Mammary epithelial cell (primary cell): Measurements from ENCODE around the gene RLN2.

Source experiments
- EZH2 ChIP-seq: IDR thresholded peaks from 2 replicates; pipeline ENCODE4 v1.6.1; 2012; ENCODE audit warnings: low read length, inconsistent platforms, borderline replicate concordance
- TF ChIP-seq, protein P1 (sequence below), 2 donors: IDR thresholded peaks in 1 of 2; conservative IDR thresholded peaks in 1 of 2; 2 replicates each; pipeline ENCODE4 v1.5.1; 2011 to 2012; ENCODE audit warnings: inconsistent platforms in 2 of 2, low read length in 2 of 2, mild to moderate bottlenecking in 2 of 2, control low read depth in 1 of 2, low read depth in 1 of 2; ENCODE audit not compliant: insufficient read depth in 1 of 2; ENCODE audit errors: extremely low read depth in 1 of 2

DNA sequence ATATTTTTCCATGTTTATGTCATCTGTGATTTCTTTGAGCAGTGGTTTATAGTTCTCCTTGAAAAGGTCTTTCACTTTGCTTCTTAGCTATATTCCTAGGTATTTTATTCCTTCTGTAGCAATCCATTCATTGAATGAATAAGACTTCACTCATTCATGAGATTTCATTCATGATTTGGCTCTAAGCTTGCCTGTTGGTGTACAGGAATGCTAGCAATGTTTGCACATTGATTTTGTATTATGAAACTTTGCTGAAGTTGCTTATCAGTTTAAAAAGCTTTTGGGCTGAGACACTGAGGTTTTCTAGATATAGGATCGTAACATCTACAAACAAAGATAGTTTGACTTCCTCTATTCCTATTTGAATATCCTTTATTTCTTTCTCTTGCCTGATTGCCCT is 15.9 kb downstream of the RLN2 start:
- TF ChIP-seq, protein P1, sequence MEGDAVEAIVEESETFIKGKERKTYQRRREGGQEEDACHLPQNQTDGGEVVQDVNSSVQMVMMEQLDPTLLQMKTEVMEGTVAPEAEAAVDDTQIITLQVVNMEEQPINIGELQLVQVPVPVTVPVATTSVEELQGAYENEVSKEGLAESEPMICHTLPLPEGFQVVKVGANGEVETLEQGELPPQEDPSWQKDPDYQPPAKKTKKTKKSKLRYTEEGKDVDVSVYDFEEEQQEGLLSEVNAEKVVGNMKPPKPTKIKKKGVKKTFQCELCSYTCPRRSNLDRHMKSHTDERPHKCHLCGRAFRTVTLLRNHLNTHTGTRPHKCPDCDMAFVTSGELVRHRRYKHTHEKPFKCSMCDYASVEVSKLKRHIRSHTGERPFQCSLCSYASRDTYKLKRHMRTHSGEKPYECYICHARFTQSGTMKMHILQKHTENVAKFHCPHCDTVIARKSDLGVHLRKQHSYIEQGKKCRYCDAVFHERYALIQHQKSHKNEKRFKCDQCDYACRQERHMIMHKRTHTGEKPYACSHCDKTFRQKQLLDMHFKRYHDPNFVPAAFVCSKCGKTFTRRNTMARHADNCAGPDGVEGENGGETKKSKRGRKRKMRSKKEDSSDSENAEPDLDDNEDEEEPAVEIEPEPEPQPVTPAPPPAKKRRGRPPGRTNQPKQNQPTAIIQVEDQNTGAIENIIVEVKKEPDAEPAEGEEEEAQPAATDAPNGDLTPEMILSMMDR (conservative IDR thresholded peaks at IDR 0.05 in 1 of 2, IDR thresholded peaks at IDR 0.05 in 1 of 2; ENCODE audit: extremely low read depth in 1 of 2, insufficient read depth in 1 of 2, low read depth in 1 of 2, low read length in 2 of 2): no peak
- TF ChIP-seq EZH2: no peak
